SK-N-SH treated with all-trans-retinoic acid at 6 μM for 48 hours (cell line): ENCODE data around the gene ATP1A2.

Source experiments
- ATAC-seq: fragments of 200-7000 bp; cut with Tn5 transposase; 3 replicates; pipeline ENCODE4 v1.9.1; 2020; ENCODE audit warnings: mild to moderate bottlenecking, moderate library complexity
- ARNTL ChIP-seq: fragments of 450-650 bp; formaldehyde crosslinking; IDR thresholded peaks from 2 replicates; pipeline ENCODE4 v1.5.0; 2020; ENCODE audit warnings: low read depth, mild to moderate bottlenecking, moderate library complexity, borderline replicate concordance
- BACH2 ChIP-seq: fragments of 250-450 bp; sonication (Bioruptor Pico); IDR thresholded peaks from 2 replicates; pipeline ENCODE4 v1.9.0; 2021; ENCODE audit warnings: mild to moderate bottlenecking, borderline replicate concordance
- CSDC2 ChIP-seq: fragments of 250-450 bp; sonication (Bioruptor Pico); IDR thresholded peaks from 2 replicates; pipeline ENCODE4 v1.5.0; 2020; ENCODE audit warnings: mild to moderate bottlenecking, moderate library complexity
- ESRRG ChIP-seq: fragments of 250-450 bp; sonication (Bioruptor Pico); IDR thresholded peaks from 2 replicates; pipeline ENCODE4 v1.6.1; 2021; ENCODE audit warnings: mild to moderate bottlenecking
- GLIS3 ChIP-seq: fragments of 250-450 bp; sonication (Bioruptor Pico); IDR thresholded peaks from 2 replicates; pipeline ENCODE4 v1.5.0; 2020; ENCODE audit warnings: mild to moderate bottlenecking, moderate library complexity
- ISL1 ChIP-seq: fragments of 250-450 bp; sonication (Bioruptor Pico); IDR thresholded peaks from 2 replicates; pipeline ENCODE4 v2.1.2; 2022; ENCODE audit warnings: mild to moderate bottlenecking, moderate library complexity
- PPARA ChIP-seq: fragments of 250-450 bp; sonication (Bioruptor Pico); IDR thresholded peaks from 2 replicates; pipeline ENCODE4 v1.5.0; 2020; ENCODE audit warnings: mild to moderate bottlenecking, borderline replicate concordance
- RARB ChIP-seq: fragments of 250-450 bp; sonication (Bioruptor Pico); IDR thresholded peaks from 2 replicates; pipeline ENCODE4 v1.8.0; 2021; ENCODE audit warnings: mild to moderate bottlenecking, moderate library complexity
- SNAI2 ChIP-seq: fragments of 250-450 bp; sonication (Bioruptor Pico); IDR thresholded peaks from 2 replicates; pipeline ENCODE4 v1.5.0; 2020; ENCODE audit warnings: mild to moderate bottlenecking, moderate library complexity
- TCF4 ChIP-seq: fragments of 250-450 bp; sonication (Bioruptor Pico); IDR thresholded peaks from 2 replicates; pipeline ENCODE4 v1.8.0; 2021; ENCODE audit warnings: mild to moderate bottlenecking, moderate library complexity, borderline replicate concordance
- TOX ChIP-seq: fragments of 250-450 bp; sonication (Bioruptor Pico); IDR thresholded peaks from 2 replicates; pipeline ENCODE4 v1.8.0; 2021; ENCODE audit warnings: mild to moderate bottlenecking, moderate library complexity, borderline replicate concordance
- ZC3H10 ChIP-seq: fragments of 250-450 bp; sonication (Bioruptor Pico); IDR thresholded peaks from 2 replicates; pipeline ENCODE4 v1.5.1; 2021; ENCODE audit warnings: mild to moderate bottlenecking, moderate library complexity
- ZFP3 ChIP-seq: fragments of 250-450 bp; sonication (Bioruptor Pico); IDR thresholded peaks from 2 replicates; pipeline ENCODE4 v1.5.0; 2020; ENCODE audit warnings: mild to moderate bottlenecking, moderate library complexity
- ZFP30 ChIP-seq: fragments of 450-650 bp; formaldehyde crosslinking; IDR thresholded peaks from 2 replicates; pipeline ENCODE4 v1.5.0; 2022; ENCODE audit warnings: mild to moderate bottlenecking, moderate library complexity
- ZNF565 ChIP-seq: fragments of 450-650 bp; formaldehyde crosslinking; conservative IDR thresholded peaks from 2 replicates; pipeline ENCODE4 v1.5.0; 2020; ENCODE audit warnings: low read depth, mild to moderate bottlenecking, moderate library complexity
- ZNF70 ChIP-seq: fragments of 450-650 bp; formaldehyde crosslinking; IDR thresholded peaks from 2 replicates; pipeline ENCODE4 v1.5.0; 2020; ENCODE audit warnings: mild to moderate bottlenecking, moderate library complexity
- ZNF8 ChIP-seq: fragments of 450-650 bp; formaldehyde crosslinking; IDR thresholded peaks from 2 replicates; pipeline ENCODE4 v1.5.0; 2020; ENCODE audit warnings: mild to moderate bottlenecking, moderate library complexity
- TF ChIP-seq, protein P1 (sequence below): fragments of 250-450 bp; sonication (Bioruptor Pico); IDR thresholded peaks from 2 replicates; pipeline ENCODE4 v1.5.1; 2021; ENCODE audit warnings: mild to moderate bottlenecking, moderate library complexity
- TF ChIP-seq, protein P2 (sequence below): fragments of 250-450 bp; sonication (Bioruptor Pico); IDR thresholded peaks from 2 replicates; pipeline ENCODE4 v1.5.0; 2020; ENCODE audit warnings: mild to moderate bottlenecking, moderate library complexity
- TF ChIP-seq, protein P3 (sequence below): fragments of 250-450 bp; sonication (Bioruptor Pico); IDR thresholded peaks from 2 replicates; pipeline ENCODE4 v1.8.0; 2021; ENCODE audit warnings: low read depth, mild to moderate bottlenecking, moderate library complexity, borderline replicate concordance
- TF ChIP-seq, protein P4 (sequence below): fragments of 250-450 bp; sonication (Bioruptor Pico); IDR thresholded peaks from 2 replicates; pipeline ENCODE4 v1.5.1; 2020; ENCODE audit warnings: low read depth, mild to moderate bottlenecking, moderate library complexity

ATP1A2 gene

DNA sequence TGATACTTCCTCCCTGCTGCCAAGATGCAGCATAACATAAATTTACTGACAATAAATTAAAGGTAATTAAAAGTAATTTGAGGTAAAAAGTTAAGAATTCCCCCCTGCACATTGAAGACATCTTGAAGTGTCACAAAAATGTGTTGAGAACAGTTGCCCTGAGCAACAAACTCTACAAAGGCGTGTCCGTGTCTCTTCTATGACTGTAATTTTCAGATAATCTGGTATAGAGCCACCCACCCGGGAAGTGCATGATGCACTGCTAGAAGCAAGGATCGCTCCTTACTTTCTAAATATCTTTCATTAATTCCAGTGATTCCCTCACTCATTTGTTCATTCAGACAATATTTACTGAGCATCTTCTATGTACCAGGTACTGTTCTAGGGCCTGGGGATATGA lies 63.8 kb downstream of the ATP1A2 start:
- ATAC-seq: no peak
- TF ChIP-seq ARNTL (CRISPR knock-in tag): no peak
- no peak for TF ChIP-seq ZFP3
- no peak for TF ChIP-seq CSDC2 (CRISPR knock-in tag)
- TF ChIP-seq, protein P1, sequence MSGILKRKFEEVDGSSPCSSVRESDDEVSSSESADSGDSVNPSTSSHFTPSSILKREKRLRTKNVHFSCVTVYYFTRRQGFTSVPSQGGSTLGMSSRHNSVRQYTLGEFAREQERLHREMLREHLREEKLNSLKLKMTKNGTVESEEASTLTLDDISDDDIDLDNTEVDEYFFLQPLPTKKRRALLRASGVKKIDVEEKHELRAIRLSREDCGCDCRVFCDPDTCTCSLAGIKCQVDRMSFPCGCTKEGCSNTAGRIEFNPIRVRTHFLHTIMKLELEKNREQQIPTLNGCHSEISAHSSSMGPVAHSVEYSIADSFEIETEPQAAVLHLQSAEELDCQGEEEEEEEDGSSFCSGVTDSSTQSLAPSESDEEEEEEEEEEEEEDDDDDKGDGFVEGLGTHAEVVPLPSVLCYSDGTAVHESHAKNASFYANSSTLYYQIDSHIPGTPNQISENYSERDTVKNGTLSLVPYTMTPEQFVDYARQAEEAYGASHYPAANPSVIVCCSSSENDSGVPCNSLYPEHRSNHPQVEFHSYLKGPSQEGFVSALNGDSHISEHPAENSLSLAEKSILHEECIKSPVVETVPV: no peak
- TF ChIP-seq SNAI2 (CRISPR knock-in tag): no peak

DNA sequence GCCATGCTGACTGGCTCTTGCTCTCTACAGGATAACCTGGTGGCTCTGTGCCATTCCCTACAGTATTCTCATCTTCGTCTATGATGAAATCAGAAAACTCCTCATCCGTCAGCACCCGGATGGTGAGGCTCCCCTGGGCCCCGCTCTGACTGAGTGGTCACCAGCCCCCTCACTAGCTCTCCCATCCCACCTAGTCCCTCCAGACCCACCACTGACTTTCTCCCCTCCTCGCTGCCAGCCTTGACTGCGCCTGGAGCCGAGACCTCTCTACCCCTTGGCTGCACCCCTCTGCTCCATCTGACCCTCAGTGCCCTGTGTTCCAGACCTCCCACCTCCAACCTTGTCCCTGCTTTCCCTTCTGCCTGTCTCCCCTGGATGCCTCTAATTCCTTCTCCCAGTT lies 70.7 kb downstream of the ATP1A2 start:
- TF ChIP-seq ZNF70 (CRISPR knock-in tag): no peak
- TF ChIP-seq ESRRG (CRISPR knock-in tag): no peak
- no peak for TF ChIP-seq RARB (CRISPR knock-in tag)
- TF ChIP-seq ISL1: no peak
- TF ChIP-seq, protein P2, sequence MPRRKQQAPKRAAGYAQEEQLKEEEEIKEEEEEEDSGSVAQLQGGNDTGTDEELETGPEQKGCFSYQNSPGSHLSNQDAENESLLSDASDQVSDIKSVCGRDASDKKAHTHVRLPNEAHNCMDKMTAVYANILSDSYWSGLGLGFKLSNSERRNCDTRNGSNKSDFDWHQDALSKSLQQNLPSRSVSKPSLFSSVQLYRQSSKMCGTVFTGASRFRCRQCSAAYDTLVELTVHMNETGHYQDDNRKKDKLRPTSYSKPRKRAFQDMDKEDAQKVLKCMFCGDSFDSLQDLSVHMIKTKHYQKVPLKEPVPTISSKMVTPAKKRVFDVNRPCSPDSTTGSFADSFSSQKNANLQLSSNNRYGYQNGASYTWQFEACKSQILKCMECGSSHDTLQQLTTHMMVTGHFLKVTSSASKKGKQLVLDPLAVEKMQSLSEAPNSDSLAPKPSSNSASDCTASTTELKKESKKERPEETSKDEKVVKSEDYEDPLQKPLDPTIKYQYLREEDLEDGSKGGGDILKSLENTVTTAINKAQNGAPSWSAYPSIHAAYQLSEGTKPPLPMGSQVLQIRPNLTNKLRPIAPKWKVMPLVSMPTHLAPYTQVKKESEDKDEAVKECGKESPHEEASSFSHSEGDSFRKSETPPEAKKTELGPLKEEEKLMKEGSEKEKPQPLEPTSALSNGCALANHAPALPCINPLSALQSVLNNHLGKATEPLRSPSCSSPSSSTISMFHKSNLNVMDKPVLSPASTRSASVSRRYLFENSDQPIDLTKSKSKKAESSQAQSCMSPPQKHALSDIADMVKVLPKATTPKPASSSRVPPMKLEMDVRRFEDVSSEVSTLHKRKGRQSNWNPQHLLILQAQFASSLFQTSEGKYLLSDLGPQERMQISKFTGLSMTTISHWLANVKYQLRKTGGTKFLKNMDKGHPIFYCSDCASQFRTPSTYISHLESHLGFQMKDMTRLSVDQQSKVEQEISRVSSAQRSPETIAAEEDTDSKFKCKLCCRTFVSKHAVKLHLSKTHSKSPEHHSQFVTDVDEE (CRISPR knock-in tag): no peak
- TF ChIP-seq ZNF565 (CRISPR knock-in tag): no peak
- no peak for TF ChIP-seq SNAI2 (CRISPR knock-in tag)
- no peak for TF ChIP-seq PPARA (CRISPR knock-in tag)
- no peak for TF ChIP-seq BACH2 (CRISPR knock-in tag)
- TF ChIP-seq, protein P3, sequence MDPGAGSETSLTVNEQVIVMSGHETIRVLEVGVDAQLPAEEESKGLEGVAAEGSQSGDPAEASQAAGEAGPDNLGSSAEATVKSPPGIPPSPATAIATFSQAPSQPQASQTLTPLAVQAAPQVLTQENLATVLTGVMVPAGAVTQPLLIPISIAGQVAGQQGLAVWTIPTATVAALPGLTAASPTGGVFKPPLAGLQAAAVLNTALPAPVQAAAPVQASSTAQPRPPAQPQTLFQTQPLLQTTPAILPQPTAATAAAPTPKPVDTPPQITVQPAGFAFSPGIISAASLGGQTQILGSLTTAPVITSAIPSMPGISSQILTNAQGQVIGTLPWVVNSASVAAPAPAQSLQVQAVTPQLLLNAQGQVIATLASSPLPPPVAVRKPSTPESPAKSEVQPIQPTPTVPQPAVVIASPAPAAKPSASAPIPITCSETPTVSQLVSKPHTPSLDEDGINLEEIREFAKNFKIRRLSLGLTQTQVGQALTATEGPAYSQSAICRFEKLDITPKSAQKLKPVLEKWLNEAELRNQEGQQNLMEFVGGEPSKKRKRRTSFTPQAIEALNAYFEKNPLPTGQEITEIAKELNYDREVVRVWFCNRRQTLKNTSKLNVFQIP (CRISPR knock-in tag): no peak
- no peak for TF ChIP-seq TCF4 (CRISPR knock-in tag)
- TF ChIP-seq, protein P4, sequence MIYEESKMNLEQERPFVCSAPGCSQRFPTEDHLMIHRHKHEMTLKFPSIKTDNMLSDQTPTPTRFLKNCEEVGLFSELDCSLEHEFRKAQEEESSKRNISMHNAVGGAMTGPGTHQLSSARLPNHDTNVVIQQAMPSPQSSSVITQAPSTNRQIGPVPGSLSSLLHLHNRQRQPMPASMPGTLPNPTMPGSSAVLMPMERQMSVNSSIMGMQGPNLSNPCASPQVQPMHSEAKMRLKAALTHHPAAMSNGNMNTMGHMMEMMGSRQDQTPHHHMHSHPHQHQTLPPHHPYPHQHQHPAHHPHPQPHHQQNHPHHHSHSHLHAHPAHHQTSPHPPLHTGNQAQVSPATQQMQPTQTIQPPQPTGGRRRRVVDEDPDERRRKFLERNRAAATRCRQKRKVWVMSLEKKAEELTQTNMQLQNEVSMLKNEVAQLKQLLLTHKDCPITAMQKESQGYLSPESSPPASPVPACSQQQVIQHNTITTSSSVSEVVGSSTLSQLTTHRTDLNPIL (CRISPR knock-in tag): no peak
- no peak for TF ChIP-seq ZFP3
- no peak for ATAC-seq

DNA sequence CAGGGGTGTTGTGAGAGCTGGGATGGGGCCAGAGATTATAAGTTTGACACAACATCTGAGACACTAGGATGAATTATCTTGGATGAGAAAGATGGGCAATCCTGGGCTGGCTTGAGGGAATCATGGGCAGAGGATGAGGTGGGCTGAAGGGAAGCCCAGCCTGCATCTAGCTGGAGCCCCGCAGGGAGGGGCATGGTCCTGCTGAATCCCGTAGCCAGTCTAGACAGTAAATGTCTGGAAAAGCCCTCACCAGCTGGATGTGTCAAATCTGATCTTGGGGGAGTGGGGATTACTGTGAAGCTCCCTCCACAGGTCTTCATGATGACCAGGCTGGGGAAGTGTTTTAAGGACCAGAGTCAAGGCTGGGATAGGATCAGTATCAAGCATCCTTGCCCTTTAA lies 71.2 kb downstream of the ATP1A2 start:
- no peak for ATAC-seq
- TF ChIP-seq TOX (CRISPR knock-in tag) (no peak), GLIS3 (CRISPR knock-in tag) (no peak), ZC3H10 (CRISPR knock-in tag) (no peak), BACH2 (CRISPR knock-in tag) (no peak), ZFP30 (CRISPR knock-in tag) (no peak), ZNF565 (CRISPR knock-in tag) (no peak), SNAI2 (CRISPR knock-in tag) (no peak), ZNF8 (CRISPR knock-in tag) (no peak), CSDC2 (CRISPR knock-in tag) (no peak), ZFP3 (no peak), RARB (CRISPR knock-in tag) (no peak), TCF4 (CRISPR knock-in tag) (no peak), ARNTL (CRISPR knock-in tag) (no peak), ISL1 (no peak), ZNF70 (CRISPR knock-in tag) (no peak)
- TF ChIP-seq, protein P4 (CRISPR knock-in tag): no peak
- TF ChIP-seq, protein P3 (CRISPR knock-in tag): no peak
- TF ChIP-seq, protein P1: no peak
- TF ChIP-seq, protein P2 (CRISPR knock-in tag): no peak
